GM21576 (cell line): ENCODE results near the gene PRF1.
"Not testable (repeated sequence)": the region's sequence is repeated elsewhere in the genome, so short reads cannot be mapped to it uniquely, and the experiment has no call there.

Experiments
- ATAC-seq: cut with Tn5 transposase; IDR thresholded peaks from one replicate; pipeline ENCODE4 v1.9.1; 2021; ENCODE audit warnings: mild to moderate bottlenecking, moderate library complexity; ENCODE audit not compliant: unreplicated experiment

Gene PRF1

DNA sequence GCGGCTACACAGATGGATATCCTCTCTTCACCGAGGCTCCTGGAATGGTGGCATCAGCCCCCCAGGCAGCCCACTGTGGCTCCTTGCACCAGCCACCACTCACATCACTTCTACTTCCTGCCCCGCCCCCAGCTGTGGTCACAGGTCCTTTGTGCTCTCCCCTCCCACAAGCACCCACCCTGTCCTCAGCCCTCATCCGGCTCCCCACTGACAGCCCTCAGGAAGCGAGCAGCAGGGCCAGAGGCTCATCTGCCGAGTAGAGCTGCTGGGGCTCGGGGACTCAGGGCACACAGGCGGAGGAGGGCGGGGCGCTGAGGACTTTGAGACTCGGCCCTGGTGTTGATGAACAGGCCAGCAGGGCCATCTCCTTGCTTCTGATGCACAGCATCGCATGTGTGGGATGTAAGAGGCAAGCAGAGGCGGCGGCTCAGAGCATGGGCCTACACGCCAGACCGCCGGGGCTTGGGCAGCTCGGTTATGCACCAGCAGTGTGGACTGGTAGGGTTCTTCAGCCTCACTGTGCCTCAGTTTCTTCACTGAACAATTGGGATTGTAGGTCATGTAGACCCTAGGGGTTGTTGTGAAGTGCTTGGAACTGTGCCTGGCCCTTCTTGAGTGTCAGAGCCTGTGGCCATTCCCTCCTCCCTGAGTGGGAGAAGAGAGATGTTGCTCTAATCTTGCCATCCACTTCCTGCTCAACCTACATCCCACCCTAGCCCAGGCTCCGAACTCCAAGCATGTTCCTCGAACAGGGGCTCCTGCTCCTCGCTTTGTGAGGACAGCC is at the start of gene PRF1:
Gene PRF1 (minus strand): TSS at position 77 of the 784 bp plus-strand sequence. CDS start 1,839 bp downstream, outside the sequence.
- no peak for ATAC-seq

DNA sequence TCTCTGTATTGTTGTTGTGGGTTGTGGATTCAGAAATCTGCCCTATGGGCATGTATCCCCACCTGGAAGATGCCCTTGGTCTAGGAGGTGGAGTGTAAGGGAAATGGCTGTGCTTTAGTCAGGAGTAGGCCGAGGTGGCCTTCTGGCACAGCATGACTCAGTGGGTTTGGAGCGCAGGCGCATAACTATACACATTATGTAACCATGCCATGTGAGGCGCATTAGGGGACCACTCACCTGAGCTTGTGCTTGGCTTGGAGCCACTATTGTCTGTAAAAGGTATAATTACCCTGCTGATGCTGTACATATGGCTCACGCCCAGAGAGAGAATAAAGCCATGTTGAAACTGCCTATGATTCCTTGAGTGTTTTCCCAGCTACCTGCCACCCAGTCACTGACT is 49.1 kb upstream of the PRF1 start:
- ATAC-seq = no peak

DNA sequence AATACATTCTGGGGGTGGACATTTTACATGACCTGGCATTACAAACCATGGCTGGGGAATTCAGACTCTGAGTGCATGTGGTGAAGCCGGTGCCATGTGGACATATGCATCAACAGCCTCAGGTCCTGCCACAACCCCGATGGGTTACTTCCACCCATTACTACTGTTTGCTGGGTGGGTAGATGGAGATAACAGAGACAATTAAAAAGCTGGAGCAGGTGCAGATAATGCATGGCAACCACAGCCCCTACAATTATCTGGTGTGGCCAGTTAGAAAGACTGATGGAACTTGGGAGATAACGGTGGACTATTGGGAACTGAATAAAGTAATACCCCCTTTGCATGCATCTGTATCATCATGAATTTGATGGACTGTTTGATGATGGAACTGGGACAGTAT is 48.2 kb upstream of the PRF1 start:
- no peak for ATAC-seq

DNA sequence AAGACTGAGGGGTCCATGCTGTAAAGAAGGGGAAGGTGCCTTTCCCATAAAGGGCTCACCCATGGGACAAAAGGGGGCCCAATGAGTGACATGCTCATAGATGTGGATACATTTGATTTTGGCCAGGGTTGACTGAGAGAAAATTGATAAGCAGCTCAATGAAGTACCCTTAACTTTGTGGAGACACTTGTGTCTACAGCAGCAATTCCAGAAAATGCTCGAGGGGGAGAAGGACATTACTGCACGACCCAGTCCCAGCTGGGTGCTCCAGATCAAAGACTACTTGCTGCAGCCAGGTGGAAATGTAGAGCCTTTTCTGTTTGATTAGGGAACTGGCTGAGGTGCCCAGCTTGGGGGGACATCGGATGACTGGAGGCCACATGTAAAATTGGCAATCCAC is 47.6 kb upstream of the PRF1 start:
- no peak for ATAC-seq

DNA sequence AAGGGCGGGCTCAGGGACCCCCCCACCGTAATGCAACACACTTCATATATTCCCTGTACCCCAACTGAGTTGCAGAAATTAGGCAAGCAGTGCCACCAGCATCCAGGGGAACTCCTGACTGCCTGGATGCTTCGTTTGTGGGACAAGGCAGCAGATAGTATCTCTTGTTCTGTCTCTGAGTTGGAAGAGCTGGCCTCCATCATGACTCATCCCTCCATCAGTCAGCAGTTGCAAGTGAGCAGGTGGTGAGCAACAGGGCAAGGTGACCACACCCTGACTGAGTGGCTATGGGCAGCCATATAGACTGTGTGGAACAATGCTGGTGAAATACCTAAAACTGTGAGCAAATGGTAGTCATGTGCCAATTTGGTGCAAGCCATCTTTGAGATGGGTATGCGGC is 47.0 kb upstream of the PRF1 start:
- ATAC-seq = no peak

DNA sequence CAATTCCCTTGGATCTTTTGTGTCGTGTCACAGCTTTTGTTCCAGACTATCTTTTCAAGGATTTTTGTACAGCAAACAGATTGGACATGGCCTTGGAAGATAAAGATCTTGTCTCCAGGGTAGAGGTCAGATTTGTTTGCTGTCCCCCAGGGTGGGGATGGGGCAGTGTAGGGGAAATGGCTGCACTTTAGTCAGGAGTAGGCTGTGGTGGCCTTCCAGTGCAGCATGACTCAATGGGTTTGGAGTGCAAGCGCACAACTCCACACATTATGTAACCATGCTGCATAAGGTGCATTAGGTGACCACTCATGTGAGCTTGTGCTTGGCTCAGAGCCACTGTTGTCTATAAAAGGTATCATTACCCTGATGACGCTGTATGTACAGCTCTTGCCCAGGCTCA is 45.9 kb upstream of the PRF1 start:
- ATAC-seq = no peak

DNA sequence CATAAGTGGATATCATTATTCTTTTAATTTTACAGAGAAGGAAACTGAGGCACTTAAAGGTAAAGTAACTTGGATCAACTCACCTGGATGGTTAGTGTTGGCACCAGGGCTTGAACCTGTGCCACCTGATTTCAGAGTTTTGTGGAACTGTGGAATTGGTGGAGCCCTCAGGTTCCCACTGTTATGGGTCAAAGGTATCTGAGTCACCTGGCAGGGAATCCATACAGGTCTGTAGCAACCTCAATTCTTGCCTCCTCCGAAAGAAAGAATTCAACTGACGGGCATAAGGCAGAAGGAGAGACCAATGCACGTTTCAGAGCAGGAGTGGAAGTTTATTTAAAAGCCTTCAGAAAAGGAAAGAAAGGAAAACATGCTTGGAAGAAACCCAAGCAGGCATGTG is 44.5 kb upstream of the PRF1 start:
- no peak for ATAC-seq

DNA sequence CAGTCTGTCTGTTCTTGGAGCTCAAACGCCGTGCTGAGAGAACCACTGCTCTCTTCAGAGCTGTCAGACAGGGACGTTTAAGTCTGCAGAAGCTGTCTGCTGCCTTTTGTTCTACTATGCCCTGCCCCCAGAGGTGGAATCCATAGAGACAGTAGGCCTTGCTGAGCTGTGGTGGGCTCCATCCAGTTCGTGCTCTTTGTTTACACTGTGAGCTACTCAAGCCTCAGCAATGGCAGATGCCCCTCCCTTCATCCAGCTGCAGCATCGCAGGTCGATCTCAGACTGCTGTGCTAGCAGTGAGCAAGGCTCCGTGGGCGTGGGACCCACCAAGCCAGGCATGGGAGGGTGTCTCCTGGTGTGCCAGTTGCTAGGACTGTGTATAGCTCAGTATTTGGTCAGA is 42.4 kb upstream of the PRF1 start:
- ATAC-seq = not testable (repeated sequence)

DNA sequence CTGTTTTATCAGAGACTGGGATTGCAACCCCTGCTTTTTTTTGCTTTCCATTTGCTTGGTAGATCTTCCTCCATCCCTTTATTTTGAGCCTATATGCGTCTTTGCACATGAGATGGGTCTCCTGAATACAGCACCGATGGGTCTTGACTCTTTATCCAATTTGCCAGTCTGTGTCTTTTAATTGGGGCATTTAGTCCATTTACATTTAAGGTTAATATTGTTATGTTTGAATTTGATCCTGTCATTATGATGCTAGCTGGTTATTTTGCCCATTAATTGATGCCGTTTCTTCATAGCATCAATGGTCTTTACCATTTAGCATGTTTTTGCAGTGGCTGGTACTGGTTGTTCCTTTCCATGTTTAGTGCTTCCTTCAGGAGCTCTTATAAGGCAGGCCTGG is 40.7 kb upstream of the PRF1 start:
- ATAC-seq = not testable (repeated sequence)

DNA sequence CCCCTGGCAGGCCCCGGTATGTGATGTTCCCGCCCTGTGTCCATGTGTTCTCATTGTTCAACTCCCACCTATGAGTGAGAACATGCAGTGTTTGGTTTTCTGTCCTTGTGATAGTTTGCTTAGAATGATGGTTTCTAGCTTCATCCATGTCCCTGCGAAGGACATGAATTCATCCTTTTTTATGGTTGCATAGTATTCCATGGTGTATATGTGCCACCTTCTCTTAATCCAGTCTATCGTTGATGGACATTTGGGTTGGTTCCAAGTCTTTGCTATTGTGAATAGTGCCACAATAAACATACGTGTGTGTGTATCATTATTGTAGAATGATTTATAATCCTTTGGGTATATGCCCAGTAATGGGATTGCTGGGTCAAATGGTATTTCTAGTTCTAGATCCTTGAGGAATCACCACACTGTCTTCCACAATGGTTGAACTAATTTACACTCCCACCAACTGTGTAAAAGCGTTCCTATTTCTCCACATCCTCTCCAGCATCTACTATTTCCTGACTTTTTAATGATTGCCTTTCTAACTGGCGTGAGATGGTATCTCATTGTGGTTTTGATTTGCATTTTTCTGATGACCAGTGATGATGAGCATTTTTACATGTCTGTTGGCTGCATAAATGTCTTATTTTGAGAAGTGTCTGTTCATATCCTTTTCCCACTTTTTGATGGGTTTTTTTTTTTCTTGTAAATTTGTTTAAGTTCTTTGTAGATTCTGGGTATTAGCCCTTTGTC is 37.3 kb upstream of the PRF1 start:
- ATAC-seq = not testable (repeated sequence)

DNA sequence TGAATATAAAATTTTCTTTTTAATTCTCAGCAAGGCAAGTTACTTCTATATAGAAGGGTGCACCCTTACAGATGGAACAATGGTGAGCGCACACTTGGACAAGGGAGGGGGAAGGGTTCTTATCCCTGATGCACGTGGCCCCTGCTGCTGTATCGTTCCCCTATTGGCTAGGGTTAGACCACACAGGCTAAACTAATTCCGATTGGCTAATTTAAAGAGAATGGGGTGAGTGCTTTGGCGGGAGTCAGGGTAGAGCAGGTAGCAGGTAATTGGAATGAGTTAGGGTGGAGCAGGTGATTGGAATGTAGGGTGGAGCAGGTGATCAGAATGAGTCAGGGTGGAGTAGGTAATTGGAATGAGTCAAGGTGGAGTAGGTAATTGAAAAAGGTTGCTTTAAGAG is 32.0 kb upstream of the PRF1 start:
- not testable (repeated sequence) for ATAC-seq

DNA sequence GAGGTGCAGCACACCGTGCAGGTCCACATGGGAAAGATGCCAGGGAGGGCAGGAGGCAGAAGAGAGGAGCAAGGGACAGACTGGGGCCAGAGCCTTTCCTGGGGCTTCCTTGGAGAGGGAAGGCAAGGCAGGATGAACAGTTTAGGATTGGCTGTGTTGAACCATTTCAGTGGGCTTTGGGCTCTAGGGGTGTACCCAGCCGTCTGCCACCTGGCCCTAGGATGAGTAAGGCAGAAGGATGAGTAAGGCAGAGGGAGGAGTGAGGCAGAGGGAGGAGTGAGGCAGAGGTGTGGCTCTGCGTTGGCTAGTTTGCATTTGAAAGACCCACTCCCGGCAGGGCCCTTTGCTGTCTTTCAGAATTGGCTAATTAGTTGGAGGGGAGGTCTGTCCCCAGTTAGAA is 31.5 kb upstream of the PRF1 start:
- ATAC-seq = no peak

DNA sequence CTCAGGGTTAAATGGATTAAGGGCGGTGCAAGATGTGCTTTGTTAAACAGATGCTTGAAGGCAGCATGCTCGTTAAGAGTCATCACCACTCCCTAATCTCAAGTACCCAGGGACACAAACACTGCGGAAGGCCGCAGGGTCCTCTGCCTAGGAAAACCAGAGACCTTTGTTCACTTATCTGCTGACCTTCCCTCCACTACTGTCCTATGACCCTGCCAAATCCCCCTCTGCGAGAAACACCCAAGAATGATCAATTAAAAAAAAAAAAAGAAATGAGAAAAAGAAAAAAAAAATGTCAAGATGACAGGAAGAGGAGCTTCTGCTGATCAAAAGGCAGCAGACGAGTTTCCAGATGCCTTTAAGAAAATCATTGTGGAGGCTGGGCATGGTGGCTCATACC is 29.2 kb upstream of the PRF1 start:
- not testable (repeated sequence) for ATAC-seq

DNA sequence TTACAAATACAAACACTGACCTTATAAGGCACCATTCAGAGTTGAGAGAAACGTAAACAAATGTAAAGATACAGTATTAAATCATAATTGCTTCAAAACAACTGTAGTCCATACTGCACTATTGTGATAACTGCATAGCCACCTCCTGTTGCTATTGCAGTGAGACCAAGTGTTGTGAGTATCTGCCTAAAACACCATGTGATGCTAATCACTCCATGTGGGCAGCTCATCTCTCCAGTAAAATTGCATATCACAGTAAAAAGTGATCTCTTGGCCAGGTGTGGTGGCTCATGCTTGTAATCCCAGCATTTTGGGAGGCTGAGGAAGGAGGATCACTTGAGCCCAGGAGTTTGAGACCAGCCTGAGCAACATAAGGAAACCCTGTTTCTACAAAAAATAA is 26.8 kb upstream of the PRF1 start:
- ATAC-seq = no peak

DNA sequence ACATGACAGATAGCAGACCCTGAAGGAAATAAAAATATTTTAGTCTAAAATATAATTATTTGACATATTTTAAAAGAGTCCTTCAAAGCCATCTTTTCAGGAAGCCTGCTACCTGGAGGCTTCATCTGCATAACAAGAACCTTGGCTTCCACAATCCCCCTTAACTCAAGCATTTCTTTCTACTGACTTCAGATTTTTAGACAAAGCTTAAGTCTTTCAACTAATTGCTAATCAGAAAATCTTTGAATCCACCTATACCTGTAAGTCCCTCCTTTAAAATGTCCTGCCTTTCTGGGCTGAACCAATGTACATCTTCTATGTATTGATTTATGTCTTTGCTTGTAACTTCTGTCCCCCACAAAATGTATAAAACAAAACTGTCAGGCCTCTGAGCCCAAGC is 23.5 kb upstream of the PRF1 start:
- ATAC-seq = no peak

DNA sequence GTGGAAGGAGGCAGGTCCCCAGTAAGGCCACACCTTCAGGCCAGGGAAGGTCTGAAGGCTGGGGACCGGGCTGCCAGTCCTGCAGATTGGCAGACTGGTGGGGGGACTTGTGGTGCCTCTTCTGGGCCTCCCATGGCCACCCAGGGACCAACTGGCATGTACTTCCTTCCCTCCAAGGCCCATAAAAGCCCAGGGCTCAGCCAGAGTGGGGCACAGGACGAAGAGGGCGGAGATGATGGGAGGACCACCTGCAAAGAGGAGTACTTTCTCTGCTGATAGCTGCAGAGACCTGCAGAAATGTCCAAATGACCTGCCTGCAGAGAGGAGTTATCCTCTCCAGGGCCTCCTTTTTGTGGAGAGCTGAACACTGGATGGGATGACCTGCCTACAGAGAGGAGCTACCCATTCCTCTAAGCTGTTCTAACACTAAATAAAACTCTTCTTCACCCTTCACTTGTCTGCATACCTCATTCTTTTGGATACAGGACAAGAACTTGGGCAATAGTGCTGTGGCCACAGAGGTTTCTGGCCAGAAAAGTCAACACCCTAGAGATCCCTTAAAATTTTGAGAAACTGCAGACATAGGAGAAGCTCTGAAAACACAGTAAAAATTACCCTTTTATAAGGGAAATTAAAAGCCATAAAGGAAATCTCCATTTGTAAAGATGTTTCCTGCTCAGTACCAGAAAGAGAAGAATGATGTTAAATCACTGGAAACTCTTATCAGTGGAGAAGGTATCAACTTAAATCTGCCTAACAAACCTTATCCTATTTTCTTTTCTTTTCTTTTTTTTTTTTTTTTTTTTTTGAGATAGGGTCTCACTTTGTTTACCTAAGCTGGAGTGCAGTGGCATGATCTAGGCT is 20.7 kb upstream of the PRF1 start:
- ATAC-seq = no peak

DNA sequence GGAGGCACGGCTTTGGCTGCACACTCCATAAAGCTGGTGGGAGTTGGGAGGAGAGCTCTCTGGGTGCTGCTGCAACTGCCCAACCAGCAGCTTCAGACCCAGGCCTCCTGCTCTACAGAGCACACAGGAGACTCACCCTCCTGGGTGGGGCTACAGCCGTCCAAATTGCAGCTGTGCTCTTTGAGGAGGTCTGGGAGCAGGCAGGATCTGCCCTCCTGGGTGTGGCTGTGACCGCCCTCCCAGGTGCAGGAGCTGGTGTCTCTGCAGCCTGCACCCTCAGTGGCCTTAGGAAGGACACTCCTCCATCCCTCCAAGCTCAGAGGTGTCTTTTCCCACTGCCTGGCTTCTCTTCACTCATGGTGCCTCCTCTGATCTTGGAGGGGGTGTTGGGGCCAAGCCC is 20.0 kb upstream of the PRF1 start:
- ATAC-seq = no peak

DNA sequence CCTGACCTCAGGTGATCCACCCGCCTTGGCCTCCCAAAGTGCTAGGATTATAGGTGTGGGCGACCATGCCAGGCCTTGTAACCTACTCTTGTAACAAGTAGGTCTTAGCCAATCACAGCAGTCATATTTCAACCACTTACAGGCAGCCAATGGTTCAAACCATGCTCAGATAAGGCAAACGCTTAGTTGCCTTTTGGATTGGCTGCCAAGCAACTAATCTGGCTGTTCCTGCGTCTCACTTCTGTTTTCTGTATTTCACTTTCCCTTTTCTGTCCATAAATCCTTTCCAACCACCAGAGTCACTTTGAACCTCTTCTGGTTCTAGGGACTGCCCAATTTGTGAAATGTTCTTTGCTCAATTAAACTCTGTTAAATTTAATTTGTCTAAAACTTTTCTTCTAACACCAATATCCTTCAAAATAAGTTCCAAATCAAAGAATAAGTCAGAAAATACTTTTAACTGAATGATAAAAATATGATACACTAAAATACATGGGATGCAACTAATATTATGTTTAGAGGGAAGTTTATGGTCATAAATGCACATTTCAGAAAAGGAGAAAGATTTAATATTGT is 19.1 kb upstream of the PRF1 start:
- no peak for ATAC-seq

DNA sequence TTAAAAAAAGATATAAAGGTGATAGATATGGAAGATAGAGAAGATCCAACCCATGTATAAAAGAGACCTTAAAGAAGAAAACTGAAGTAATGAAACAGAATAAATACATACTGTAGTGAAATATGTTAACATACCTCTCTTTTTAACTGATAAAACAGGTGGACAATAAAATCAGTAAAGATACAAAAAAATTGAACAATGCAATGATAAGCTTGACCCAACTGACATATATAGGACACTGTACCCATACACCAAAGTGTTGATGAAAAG is 17.4 kb upstream of the PRF1 start:
- ATAC-seq = no peak

DNA sequence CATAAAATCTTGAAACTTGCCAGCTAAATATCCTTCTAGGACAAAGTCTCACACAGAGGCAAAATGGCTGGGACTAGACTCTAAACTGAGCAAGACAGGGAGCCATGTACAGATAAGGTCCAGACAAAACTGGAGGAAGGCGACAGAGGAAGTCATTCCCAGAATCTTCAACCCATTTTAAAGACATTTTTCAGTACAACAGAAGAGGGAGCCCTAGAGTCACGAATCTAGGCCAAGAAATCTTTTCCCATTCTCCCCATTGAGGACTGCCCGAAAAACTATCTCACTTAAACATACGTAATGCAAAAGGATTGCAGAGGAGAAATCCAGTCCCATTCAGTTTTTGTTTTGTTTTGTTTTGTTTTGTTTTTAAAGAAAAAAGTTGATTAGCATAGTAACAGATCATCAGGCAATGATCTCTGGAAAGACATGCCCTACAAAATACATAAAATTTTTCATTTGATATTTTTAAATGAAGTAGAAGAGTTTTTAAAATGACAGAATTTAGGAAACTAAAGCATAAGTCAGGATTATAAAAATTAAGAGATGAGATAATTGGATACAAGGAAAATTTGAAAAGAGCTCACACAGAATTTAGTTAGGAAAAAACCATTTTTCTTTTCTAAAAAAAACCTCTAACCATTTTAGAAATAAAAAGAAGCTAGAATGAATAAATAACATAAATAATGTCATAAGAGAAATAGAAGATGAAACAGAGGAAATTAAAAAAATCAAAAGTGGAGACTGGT is 16.9 kb upstream of the PRF1 start:
- no peak for ATAC-seq

DNA sequence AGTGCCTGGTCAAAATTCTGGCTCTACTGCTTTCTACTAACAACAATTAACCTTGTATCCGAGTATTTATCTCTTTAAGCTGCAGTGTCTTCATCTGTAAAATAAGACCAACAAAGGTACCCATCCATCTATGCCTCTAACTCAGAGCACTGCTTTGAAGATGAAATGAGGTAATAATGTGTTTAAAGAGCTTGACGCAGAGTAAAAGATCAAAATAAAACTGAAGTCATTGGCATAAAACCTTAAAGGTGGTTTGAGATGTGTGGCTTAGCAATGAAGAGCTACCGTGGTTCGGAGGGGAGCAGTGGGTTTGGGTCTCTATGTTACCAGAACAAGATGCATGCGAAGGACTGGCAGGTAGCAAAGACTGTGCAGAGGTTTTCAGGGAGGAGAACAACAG is 16.1 kb upstream of the PRF1 start:
- ATAC-seq = no peak
